ENCODE data around the gene ARF1.

ARF1 gene

GRCh38 chr1:228062085-228062791, 20.3 kb upstream of the ARF1 start:
- no peak overlapping the region for H3K4me3 ChIP-seq (ENCODE audit: low read depth, low read length)
- no peak for TF ChIP-seq ZNF837 (tag by site-specific recombination; IDR thresholded peaks at IDR 0.05)
- no peak for TF ChIP-seq ZNF211 (tag by site-specific recombination; IDR thresholded peaks at IDR 0.05; ENCODE audit: low read depth)
- TF ChIP-seq TRIM28 (IDR thresholded peaks at IDR 0.05; ENCODE audit: borderline replicate concordance, low read length), result no peak
- TF ChIP-seq PRDM1 (tag by site-specific recombination; IDR thresholded peaks at IDR 0.05), result no peak
- no peak for TF ChIP-seq ZNF174 (tag by site-specific recombination; IDR thresholded peaks at IDR 0.05)
- TF ChIP-seq ZNF391 (tag by site-specific recombination; IDR thresholded peaks at IDR 0.05; ENCODE audit: borderline replicate concordance, low read depth), result no peak
- TF ChIP-seq ZNF140 (tag by site-specific recombination; IDR thresholded peaks at IDR 0.05), result no peak
- no peak for TF ChIP-seq ZFP41 (tag by site-specific recombination; IDR thresholded peaks at IDR 0.05; ENCODE audit: borderline replicate concordance)
- no peak for TF ChIP-seq SP7 (tag by site-specific recombination; IDR thresholded peaks at IDR 0.05)
- TF ChIP-seq ZBTB17 (tag by site-specific recombination; IDR thresholded peaks at IDR 0.05), result no peak
- TF ChIP-seq ZNF335 (tag by site-specific recombination; conservative IDR thresholded peaks at IDR 0.05), result no peak
- TF ChIP-seq ZNF785 (tag by site-specific recombination; IDR thresholded peaks at IDR 0.05), result no peak
- TF ChIP-seq ZFP69B (tag by site-specific recombination; IDR thresholded peaks at IDR 0.05), result no peak
- TF ChIP-seq, protein P1, sequence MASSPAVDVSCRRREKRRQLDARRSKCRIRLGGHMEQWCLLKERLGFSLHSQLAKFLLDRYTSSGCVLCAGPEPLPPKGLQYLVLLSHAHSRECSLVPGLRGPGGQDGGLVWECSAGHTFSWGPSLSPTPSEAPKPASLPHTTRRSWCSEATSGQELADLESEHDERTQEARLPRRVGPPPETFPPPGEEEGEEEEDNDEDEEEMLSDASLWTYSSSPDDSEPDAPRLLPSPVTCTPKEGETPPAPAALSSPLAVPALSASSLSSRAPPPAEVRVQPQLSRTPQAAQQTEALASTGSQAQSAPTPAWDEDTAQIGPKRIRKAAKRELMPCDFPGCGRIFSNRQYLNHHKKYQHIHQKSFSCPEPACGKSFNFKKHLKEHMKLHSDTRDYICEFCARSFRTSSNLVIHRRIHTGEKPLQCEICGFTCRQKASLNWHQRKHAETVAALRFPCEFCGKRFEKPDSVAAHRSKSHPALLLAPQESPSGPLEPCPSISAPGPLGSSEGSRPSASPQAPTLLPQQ (tag by site-specific recombination; IDR thresholded peaks at IDR 0.05), result no peak
- no peak for TF ChIP-seq ZNF114 (tag by site-specific recombination; IDR thresholded peaks at IDR 0.05)
- TF ChIP-seq ZNF560 (tag by site-specific recombination; IDR thresholded peaks at IDR 0.05; ENCODE audit: borderline replicate concordance), result no peak
- TF ChIP-seq ZNF600 (tag by site-specific recombination; IDR thresholded peaks at IDR 0.05), result no peak
- H3K9me3 ChIP-seq (ENCODE audit: control insufficient read depth, insufficient read depth, low read depth, low read length), result no peaks in the 10 kb centered on the region
- peaks cover 4% of the 10 kb centered on the region for H3K4me1 ChIP-seq (ENCODE audit: control insufficient read depth, insufficient read depth, low read length)
- CTCF ChIA-PET, result interaction anchor here (1.1 to 1.5 kb wide), 3 partner anchors 56 to 63 kb away, joined by 3 to 4 read pairs (median 4); no protein-coding TSS in a partner anchor
- H3K27ac ChIP-seq (ENCODE audit: extremely low read depth, low read depth, low read length), result no peak overlapping the region
- H3K36me3 ChIP-seq (ENCODE audit: control insufficient read depth in 2 of 2, insufficient read depth in 1 of 2, low read length in 2 of 2), result no peaks in the 10 kb centered on the region
- POLR2A ChIA-PET, result interaction anchor here (1.1 kb wide), 1 partner anchor 12 kb away, joined by 3 read pairs; no protein-coding TSS in a partner anchor

DNA sequence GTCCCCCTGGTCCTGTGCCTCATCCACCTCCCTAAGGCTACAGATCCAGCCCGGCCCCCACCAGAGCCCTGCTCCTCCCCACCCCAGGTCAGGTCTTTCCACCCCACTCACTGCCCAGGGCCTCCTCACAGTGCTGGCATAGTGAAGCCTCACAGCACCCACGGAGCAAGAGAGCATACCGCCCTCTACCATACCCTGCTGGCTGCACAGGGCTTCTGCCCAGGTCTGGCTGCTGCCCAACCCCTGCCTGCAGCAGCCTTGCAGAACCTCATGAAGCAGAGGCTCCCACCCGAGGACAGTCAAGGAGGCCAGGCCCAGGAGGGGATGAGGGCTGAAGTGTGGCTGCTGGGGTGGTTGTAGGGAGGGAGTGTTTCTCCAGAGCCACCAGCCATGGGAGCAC, 19.7 kb upstream of the ARF1 start:
- ChIA-PET CTCF (interaction anchor here (0.6 kb wide), 1 partner anchor 361 kb away, joined by 3 read pairs; no protein-coding TSS in a partner anchor), POLR2A (interaction anchor here (1.1 kb wide), 1 partner anchor 12 kb away, joined by 3 read pairs; no protein-coding TSS in a partner anchor)
- no peak overlapping the region for H3K4me3 ChIP-seq (ENCODE audit: low read depth, low read length)
- H3K36me3 ChIP-seq (ENCODE audit: control insufficient read depth in 2 of 2, insufficient read depth in 1 of 2, low read length in 2 of 2), result no peaks in the 10 kb centered on the region
- peaks cover 4% of the 10 kb centered on the region for H3K4me1 ChIP-seq (ENCODE audit: control insufficient read depth, insufficient read depth, low read length)
- no peaks in the 10 kb centered on the region for H3K9me3 ChIP-seq (ENCODE audit: control insufficient read depth, insufficient read depth, low read depth, low read length)
- no peak overlapping the region for H3K27ac ChIP-seq (ENCODE audit: extremely low read depth, low read depth, low read length)
- TF ChIP-seq EGR2 (tag by site-specific recombination; IDR thresholded peaks at IDR 0.05; ENCODE audit: low read depth), result peak; percentile 42; the same call in 1 of the 2 replicates
- TF ChIP-seq WT1 (tag by site-specific recombination; IDR thresholded peaks at IDR 0.05), result no peak
- peak; percentile 37; the same call in 1 of the 2 replicates for TF ChIP-seq ZFHX2 (tag by site-specific recombination; conservative IDR thresholded peaks at IDR 0.05)
- TF ChIP-seq YY2 (tag by site-specific recombination; IDR thresholded peaks at IDR 0.05), result no peak
- no peak for TF ChIP-seq ZNF449 (tag by site-specific recombination; IDR thresholded peaks at IDR 0.05)
- no peak for TF ChIP-seq ZNF10 (tag by site-specific recombination; IDR thresholded peaks at IDR 0.05)
- TF ChIP-seq HOXC10 (CRISPR knock-in tag; IDR thresholded peaks at IDR 0.05), result no peak
- TF ChIP-seq, protein P2, sequence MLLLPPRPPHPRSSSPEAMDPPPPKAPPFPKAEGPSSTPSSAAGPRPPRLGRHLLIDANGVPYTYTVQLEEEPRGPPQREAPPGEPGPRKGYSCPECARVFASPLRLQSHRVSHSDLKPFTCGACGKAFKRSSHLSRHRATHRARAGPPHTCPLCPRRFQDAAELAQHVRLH (tag by site-specific recombination; IDR thresholded peaks at IDR 0.05), result no peak
- peak; percentile 37 for TF ChIP-seq ZIC2 (tag by site-specific recombination; IDR thresholded peaks at IDR 0.05)
- TF ChIP-seq, protein P3, sequence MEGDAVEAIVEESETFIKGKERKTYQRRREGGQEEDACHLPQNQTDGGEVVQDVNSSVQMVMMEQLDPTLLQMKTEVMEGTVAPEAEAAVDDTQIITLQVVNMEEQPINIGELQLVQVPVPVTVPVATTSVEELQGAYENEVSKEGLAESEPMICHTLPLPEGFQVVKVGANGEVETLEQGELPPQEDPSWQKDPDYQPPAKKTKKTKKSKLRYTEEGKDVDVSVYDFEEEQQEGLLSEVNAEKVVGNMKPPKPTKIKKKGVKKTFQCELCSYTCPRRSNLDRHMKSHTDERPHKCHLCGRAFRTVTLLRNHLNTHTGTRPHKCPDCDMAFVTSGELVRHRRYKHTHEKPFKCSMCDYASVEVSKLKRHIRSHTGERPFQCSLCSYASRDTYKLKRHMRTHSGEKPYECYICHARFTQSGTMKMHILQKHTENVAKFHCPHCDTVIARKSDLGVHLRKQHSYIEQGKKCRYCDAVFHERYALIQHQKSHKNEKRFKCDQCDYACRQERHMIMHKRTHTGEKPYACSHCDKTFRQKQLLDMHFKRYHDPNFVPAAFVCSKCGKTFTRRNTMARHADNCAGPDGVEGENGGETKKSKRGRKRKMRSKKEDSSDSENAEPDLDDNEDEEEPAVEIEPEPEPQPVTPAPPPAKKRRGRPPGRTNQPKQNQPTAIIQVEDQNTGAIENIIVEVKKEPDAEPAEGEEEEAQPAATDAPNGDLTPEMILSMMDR (tag by site-specific recombination; IDR thresholded peaks at IDR 0.05), result peak; percentile 66; the same call in 1 of the 2 replicates
- no peak for TF ChIP-seq KLF7 (tag by site-specific recombination; IDR thresholded peaks at IDR 0.05; ENCODE audit: borderline replicate concordance)
- TF ChIP-seq ZNF521 (tag by site-specific recombination; IDR thresholded peaks at IDR 0.05), result no peak
- TF ChIP-seq ZNF121 (tag by site-specific recombination; IDR thresholded peaks at IDR 0.05), result no peak

Data from HEK293 (cell line).